NCI-H187 treated with DMSO at 0.1 percent for 48 hours (cell line): ENCODE results near the gene ENTR1.

Experiments
- DNase-seq: peaks from one replicate; lab custom pipeline; 2025; lab: John Stamatoyannopoulos, UW

The ENTR1 gene

DNA sequence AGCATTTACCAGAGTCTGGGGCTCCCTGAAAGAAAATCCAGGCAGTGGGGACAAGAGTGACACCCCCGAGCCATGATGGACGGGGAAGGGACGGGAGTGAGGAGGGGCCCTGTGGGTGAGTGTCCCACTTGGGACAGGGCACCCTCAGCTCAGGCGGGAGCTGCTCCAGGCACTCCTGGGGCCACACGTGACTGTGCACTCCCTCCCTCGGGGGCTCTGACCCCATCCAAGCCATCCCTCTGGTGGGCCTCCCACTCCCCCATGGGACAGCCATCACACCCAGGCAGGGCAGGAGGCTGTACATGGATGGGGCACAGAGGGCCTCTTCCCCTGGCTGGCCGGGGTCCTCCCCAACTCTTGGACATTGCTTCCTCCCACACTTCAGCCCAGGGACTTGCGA, 34.0 kb downstream of the ENTR1 start:
- DNase-seq = no peak

DNA sequence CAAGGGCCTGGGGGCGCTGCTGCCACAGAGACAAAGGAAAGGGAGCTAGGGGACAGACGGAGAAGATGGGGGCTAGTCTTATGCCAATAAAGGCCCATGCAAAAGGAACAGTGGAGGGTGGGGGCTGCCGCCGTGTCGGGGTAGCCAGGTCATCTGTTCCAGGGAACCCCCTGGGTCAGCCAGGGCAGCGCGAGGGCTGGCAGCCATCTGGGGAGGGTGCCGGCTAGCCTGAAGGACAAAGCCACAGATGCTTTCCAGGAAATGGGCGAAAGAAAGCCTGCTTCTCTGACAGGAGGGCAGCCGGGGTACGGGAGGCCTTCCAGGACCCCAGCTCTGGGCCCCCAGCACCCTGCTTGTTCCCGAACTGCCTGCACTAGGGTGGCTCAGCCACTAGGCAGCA, 35.3 kb downstream of the ENTR1 start:
- no peak for DNase-seq

DNA sequence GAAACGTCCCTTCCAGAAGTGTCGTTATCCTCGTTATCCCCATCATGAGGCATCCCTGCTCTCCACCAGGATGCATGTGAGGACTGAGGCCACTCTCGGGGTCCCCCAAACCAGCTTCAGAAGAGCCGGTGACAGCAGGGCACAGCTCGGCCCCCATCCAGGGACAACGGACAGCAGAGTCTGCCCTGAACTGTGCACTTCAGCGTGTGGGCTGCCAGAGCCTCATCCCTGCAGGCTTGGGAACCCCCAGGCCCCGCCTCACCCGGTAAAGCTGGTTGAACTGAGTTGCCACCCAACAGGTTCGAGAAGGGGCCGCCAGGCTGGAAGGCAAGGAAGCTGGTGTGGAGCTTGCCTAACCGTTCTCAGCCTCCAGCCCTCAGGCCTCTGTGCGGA, 36.2 kb downstream of the ENTR1 start:
- no peak for DNase-seq

DNA sequence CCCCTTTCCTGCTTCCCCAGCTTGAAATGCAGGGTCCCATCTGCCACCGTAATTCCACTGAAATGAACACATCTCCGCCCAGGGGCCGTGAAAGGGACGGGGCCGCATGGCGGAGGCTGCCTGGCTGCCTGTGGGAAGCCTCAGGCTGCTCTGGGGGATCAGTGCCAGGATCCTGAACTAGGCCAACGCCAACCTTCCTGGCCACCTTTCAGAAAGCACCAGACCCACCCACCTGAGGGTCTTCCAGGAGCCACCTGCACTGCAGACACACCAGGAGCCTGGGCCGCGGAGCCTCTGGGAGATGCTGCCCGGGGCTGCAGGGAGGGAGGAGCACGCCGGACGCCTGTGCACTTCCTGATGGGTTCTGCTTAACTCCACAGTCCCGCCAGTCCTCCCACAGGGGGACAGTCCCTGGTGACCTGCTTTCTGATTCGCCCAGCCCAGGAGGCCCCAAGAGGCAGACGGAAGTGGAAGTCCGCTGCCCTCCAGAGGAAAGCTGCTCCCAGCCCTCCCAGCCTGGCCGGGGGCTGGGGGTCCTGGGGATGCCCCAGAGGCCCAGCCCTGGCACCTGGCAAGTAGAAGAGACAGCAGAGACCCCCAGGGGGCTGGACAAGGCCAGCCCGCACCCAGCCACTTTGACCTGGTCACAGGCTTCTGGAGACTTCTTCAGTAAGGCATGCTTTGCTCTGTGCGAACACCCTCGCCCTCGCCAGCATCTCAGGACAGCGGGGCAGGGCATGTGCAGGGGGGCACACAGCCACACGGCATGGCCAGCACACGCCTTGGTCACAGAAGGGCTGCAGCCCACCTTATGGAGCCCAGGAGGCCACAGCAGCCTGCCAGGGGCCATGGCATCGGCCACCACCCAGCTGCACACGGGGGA, 36.9 kb downstream of the ENTR1 start, which contains the start of gene CARD9:
CARD9 (minus strand) TSS at position 370 of the 883 bp plus-strand sequence. CDS start 1,591 bp downstream, outside the sequence.
- DNase-seq = no peak

DNA sequence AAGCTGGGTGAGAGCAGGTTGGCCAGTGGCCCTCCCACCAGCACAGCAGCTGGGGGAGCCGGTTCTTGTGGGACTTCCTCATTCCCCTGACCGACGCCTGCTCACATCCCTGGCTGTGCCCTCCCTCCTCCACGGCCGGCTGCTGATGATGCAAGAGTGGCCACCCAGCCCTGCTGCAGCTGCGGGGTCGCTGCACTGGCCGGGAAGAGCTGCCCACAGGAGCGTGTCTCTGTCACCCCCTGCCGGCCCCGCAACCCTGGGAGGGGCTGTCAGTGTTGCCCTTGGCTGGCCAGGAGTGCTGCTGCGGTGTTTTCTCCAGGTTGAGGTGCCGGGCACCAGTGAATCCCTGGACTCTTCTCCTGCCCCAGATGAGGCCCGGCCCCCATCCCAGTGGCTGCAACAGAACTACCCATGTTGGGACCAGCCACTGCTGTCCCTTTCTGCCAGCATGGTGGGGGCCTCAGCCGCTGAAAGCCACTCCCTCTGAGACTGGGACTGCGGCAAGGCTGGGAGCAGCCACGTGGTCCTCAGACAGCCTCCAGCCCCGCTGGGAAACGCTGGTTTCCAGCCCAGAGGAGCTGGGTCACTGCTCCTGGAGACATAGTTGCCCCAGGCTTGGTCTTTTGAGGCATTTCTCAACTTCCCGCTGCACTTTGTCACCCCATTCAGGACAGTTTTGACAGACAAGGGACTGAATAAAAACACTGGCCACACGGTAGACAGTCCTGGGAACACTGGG, 37.7 kb downstream of the ENTR1 start:
- DNase-seq = no peak

DNA sequence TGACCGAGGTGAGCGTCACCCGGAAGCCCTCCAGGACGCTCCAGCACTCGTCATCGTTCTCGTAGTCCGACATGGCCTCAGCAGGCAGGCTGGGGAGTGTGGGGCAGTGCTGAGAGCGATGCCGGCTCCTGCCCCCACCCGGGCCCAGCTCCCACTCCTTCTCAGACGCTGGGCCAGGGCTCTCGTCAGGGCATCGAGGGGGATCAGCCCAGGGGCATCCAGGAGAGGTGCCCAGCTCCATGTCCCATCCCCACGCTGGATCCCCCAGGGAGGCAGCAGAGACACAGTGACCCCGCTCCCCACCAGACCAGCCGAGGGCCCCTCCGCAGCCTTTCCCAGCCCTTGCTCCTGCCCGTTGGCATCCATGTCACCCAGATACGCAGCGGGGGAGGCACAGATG, 38.4 kb downstream of the ENTR1 start:
- no peak for DNase-seq

DNA sequence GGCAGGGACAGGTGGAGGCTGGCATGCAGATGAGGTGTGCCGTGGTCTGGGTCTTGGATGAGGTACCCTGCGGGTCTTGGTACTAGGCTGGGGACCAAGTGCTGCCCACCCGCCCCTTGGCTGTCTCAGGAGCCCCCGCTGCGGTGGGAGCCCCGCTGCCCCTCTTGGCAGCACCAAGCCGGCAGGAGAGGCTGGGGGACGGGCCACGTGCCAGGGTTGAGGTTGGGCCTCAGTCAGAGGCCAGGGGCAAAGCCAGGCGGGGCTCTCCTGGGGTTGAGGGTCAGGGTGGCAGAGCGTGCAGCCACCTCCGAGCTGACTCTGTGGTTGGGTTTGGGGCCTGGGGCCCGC, 38.9 kb downstream of the ENTR1 start:
- no peak for DNase-seq

DNA sequence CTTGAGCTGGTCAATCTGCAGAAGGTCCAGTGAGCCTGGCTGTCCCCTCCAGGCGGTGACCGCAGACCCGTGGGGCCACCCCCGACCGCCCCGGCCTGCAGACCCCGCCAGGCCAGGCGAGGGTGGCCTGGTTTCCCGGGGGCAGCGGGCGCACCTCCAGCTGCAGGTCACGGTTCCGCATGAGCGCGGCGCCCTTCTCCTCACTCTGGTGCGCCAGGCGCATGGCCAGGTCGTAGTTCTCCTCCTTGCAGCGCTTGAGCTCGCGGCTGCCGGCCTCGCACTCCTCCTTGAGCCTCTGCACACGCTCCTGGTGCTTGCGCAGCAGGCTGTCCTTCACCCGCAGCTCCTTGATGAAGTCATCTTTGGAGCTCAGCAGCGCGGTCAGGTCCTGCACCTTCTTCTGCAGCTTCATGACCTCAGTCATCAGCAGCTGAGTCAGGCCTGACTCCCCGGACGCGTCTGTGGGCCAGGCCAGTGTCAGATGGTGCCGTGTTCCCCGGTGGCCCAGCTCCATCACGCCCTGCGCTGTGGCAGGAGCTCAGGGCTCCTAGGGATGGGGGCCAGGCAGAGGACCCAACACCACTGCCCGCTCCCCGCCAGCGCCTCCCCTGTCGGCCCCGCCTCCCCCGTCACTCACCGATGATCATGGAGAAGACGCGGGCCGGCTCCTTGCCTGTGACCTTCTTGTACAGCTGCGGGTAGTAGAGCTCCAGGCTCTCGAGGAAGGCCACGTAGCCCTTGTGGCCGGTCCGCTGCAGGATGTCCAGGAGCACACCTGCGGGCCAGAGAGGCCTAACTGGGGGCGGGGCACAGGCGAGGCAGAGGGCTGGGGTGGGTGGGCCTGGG, 39.5 kb downstream of the ENTR1 start:
- DNase-seq = no peak

DNA sequence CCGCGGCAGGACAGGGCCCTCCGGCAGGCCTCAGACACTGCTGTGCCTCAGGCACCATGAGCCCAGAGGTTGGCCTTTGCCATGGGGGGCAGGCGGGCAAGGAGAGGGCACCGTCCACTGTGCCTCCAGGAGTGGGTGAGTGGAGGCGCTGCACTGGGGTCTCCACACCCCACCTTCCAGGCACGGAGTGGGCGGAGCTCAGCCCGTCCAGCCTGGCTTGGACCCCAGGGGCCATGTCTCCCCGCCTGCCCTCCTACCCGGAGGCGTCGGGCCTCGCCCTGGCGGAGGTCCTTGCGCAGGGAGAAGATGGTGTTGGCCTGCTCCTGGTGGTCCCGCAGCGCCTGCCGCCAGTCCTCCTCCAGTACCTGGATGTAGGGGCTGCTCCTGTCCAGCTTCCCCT, 40.4 kb downstream of the ENTR1 start:
- no peak for DNase-seq

DNA sequence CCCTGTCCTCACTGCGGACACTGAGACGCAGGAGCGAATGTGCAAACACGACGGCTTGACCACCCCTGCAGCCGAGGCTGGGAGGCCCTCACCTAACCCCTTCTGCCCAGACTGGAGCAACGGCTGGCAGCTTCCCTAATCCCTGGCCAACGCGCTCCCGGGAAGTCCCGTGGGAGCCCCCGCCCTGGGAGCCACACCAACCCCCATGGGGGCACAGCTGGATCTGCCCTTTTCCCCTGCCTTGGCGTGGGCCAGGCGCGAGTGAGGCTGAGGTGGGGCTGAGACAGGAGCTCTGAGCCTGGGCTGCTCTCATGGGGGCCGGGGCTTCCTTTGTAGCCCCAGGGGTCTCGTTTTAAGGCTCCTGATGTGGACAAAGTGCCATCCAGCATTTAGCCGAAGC, 42.2 kb downstream of the ENTR1 start:
- no peak for DNase-seq

DNA sequence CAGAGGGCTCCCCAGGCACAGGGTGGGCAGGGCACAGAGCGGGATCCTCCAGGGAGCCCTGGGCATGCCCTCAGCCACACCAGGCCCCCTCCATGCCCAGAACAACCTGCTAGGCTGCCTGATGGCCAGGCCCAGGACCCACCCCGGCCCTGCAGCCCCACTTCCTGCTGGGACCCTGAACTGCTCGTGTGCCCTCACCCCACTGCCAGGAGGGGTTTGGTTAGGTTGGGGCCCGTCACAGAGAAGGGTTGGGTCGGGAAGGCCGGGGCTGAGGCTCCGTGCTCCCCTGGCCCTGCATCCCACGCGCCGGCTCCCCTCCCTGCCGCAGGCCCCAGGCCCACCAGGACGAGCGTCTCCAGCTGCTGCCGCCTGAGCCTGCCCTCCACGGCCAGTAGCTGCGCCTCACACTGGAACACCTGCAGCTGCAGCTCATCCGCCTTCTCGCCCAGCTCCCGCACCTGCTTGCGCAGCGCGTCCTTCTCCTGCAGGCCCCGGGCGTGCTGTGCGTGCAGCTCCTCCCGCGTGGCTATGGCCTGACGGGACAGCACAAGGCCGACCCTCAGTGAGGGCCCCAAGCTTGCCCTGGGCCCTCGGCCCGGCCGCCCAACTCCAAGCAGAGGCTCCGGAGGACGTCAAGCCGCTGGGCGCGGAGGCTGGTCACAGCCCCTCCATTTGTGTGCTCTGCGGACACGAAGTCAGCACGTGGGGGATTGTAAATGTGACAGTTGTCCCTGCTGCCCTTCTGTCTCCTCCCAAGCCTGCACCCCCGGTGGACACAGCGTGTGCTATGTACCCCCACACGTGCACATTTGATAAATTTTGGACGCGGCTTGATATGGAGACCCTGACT, 42.9 kb downstream of the ENTR1 start:
- DNase-seq = no peak

DNA sequence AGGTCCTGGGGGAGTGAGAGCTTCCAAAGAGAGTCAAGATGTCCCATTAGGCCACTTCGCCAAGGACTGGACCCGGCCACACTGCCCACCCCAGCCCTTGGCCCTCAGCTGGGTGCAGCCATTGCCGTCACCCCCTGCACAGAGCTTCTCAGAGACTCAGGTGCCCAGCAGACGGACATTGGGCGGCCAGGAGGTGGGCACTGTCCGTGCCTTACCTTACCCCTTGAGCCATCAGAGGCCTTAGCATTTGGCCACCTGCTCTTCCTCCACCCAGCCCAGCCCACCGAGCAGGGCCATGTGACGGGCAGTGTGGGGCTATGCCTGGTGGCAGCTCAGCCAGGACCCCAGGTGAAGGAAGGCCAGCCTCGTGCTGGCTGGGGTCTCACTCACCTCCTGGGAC, 43.6 kb downstream of the ENTR1 start:
- DNase-seq = no peak

DNA sequence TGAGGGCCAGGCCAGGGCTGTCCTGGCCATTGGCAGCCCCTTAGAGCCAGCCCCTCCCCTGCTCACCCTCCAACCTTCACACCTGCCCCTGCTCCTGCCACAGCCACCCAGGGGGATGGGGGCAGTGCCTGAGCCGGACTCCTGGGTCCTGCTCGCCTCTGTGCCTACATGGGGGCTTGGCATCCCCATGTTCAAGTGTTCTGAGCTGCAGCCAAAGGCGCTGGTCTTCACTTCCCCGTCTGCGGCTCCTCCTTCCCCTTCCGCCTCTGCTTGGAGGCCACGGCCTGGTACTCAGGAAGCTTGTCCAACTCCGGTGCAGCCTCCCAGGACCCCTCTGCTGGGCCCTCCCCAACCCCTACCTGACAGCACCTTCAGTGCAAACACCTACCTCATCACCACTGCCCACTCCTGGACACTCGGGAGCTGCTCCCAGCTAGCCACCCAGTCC, 44.6 kb downstream of the ENTR1 start:
- DNase-seq = no peak

DNA sequence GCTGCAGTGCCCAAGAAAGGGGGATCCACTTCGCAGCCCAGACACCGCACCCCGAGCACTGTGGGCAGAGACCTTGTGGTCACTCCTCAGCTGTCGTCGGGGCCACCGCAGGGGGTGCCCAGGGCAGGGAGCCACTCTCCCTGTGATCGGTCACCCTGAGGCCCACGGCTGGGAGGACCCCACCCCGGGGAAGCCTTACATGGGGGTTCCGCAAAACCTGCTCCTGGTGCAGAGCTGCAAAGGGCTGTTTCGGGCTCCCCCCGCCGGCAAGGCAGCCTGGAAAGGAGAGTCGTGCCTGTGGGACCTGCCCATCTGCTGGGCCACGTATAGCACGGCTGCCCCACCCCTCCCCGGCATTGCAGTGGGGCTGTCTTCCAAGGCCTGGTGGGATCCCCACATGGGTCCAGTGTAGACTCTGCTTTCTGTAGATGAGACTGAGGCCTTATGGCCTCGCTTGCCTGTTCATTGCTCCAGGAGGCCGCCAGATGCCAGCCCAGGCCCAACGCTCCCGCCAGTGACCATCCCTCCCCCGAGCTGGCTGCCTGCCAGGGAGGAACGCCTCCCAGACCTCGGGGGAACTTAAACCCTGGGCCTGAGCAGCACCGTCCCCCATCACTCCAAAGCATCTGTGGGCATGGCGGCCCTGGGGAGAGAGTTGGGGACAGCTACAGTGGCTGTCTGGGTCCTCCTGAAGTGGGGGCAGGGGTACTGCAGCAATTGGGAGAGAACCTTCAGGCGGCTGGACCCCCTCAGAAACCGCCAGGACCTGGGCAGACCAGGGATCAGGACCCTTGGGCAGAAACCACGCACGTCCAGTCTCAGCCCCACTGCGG, 45.3 kb downstream of the ENTR1 start:
- DNase-seq = no peak

DNA sequence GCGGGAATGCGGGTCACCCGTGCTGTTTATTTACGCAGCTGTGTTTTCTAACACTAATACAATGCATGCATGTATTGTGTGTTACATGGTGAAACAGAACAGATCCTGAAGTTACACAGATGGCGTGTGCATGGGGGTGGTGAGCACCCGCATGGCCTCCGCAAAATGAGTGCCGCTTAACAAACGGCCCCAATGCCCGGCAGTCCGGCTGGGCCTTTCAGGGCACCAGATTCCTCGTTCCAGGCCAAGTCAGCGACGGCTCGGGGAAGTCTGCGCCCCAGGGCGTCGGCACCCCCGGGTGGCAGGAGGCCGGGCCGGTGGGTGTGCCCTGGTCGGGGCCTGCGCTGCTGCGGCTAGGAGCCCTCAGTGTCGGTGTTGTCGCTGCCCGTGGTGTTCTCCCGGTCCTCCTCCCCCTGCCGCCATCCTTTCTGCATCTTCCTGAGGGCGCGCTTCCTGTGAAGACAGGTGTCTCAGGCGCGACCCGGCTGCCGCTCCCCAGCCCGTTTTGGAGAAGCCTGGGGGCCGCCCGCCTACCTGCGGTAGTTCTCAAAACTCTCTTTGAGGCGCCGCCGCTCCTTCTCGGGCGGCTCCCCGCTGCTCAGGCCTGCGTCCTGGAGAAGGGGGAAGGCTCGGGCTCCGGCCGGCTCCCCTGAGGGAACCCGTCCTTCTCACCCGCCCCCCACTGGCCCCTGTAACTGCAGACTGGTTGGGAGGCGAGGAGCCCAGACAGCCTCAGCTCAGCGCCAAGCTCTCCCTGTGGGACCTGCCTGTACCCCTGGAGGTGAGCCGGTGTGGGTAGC, 46.3 kb downstream of the ENTR1 start:
- no peak for DNase-seq

DNA sequence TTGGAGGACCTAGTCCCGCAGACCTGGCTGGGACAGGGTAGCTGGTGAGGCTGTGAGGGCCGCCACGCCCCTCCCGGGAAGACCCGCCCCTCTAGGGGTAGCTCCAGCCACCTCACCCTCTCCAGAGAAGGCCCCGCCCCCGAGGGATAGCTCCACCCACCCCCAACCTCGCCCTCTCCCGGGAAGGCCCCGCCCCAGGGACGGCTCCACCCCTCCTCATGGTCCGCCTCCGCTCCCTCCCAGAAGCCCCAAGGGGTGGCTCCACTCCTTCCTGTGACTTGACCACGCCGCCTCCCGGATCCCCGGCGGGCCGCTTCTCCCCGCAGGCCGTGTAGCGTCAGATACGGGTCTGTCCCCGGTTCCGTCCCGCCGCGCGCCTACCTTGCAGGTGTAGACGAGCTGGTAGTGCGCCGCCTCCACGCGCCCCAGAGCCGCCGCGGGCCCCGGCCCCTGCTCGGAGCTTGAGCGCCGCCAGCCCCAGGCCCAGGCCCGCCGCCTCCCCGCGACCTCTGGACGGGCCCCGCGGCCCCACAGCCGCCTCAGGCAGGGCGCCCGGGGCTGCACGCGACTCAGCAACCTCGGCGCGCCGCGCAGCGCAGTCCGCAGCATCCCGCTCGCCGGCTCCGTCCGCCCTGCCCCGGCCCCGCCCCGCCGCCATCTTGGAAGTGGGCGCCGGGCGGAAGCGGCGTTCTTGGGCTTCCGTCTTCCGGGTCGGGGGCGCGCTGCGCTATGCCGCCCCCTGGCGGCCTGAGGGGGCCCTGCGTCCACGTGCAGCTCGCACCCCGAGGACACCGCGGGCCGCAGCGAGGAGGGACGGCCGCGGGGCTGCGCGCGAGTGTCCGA, 47.1 kb downstream of the ENTR1 start, which contains the start of gene DNLZ:
DNLZ (minus strand) TSS at position 639 of the 843 bp plus-strand sequence; CDS start at position 609, 30 bp downstream.
- DNase-seq = peak; percentile 34

DNA sequence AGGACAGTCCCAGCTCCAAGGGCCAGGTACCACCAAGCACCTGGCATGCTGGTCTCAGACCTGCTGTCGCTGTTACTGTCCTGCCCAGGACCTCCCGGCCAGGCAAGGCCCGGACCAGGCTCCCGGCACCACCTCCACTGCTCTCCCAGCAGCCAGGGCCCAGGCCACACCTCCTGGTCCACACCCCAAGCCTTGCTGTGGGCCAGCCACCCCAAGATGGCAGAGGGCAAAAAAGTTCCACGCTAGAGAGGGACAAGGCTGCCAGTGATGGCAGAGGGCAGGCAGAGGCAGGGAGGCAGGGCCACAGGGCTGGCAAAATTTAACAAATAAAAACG, 48.0 kb downstream of the ENTR1 start:
- DNase-seq = no peak

DNA sequence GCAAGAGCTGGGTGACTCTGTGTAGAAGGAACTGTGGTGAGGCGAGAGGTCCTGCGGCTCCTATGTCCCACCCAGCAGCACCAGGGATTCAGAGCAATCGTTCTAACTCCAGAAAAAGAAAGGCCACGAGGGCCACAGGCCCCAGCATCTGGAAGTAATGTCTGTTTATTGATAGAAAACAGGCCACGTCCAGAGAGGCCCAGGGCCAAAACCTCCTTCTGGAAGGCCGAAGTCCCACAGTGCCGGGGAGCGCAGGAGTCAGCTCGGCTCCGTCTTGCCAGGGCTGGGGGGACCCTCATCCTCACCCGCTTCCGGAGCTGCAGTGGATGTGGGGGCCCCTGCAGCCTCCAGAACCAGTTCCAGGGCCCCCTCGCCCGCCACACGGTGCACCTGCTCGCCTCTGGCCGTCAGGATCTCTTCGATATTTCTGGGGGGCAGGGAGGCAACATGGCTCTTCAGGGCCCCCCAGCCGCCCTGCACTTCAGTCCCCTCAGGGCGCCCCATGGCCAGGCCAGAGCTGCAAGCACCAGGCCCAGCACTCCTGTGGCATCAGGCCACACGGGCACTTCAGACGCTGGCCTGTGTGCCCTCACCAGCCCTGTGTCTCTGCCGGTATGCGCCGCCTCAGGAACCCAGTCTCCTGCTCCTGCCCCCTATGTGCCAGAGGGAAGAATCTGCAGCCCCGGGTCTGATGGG, 48.5 kb downstream of the ENTR1 start:
- no peak for DNase-seq
